Mucosa of rectum (tissue), 2 donors: ENCODE data around the gene SHC1.
A peak's percentile ranks its signal among the peaks of the same experiment; 100 is the strongest.

ENCODE experiments used
- H3K27ac ChIP-seq, 2 donors: one replicate each; pipeline ENCODE4 v1.7.0; 2013; ENCODE audit warnings: inconsistent platforms in 2 of 2, low read depth in 2 of 2, low read length in 2 of 2
- H3K27me3 ChIP-seq, 2 donors: one replicate each; pipeline ENCODE4 v1.7.0; 2013; ENCODE audit warnings: low read length in 2 of 2; ENCODE audit not compliant: control insufficient read depth in 2 of 2, insufficient read depth in 2 of 2
- H3K36me3 ChIP-seq, 2 donors: one replicate each; pipeline ENCODE4 v1.7.0; 2013; ENCODE audit warnings: low read length in 2 of 2; ENCODE audit not compliant: control insufficient read depth in 2 of 2, insufficient read depth in 2 of 2
- H3K4me1 ChIP-seq, 2 donors: one replicate each; pipeline ENCODE4 v1.7.0; 2013; ENCODE audit warnings: low read length in 2 of 2, mild to moderate bottlenecking in 1 of 2; ENCODE audit not compliant: control insufficient read depth in 2 of 2, insufficient read depth in 2 of 2
- H3K4me3 ChIP-seq, 2 donors: one replicate each; pipeline ENCODE4 v1.7.0; 2013; ENCODE audit warnings: low read length in 2 of 2
- H3K9ac ChIP-seq, 2 donors: one replicate each; pipeline ENCODE4 v1.7.0; 2013; ENCODE audit warnings: low read length in 2 of 2, low read depth in 1 of 2, mild to moderate bottlenecking in 1 of 2
- H3K9me3 ChIP-seq, 2 donors: one replicate each; pipeline ENCODE4 v1.7.0; 2013; ENCODE audit warnings: low read length in 2 of 2; ENCODE audit not compliant: control insufficient read depth in 2 of 2
- donor health status: healthy.
- donor health status: Normal muscosa, but diverticular disease.

The SHC1 gene

GRCh38 chr1:155008015-155008941, 37.7 kb upstream of the SHC1 start:
- Histone ChIP-seq H3K4me1 (peaks cover 72 to 88% of the 10 kb centered on the region in 2 donors), H3K36me3 (peaks cover 9 to 11% of the 10 kb centered on the region in 2 donors), H3K27ac (peak overlapping the region; percentile 98 to 99), H3K4me3 (peak overlapping the region; percentile 65 to 67), H3K27me3 (no peaks in the 10 kb centered on the region), H3K9ac (peak overlapping the region; percentile 68 to 100), H3K9me3 (no peaks in the 10 kb centered on the region)

- H3K27ac ChIP-seq, result peak overlapping the region; percentile 98 to 99
- peaks cover 63 to 78% of the 10 kb centered on the region in 2 donors for H3K4me1 ChIP-seq
- H3K9ac ChIP-seq, result peak overlapping the region; percentile 68 to 100
- H3K27me3 ChIP-seq, result no peaks in the 10 kb centered on the region
- H3K9me3 ChIP-seq, result no peaks in the 10 kb centered on the region
- peaks cover 3 to 14% of the 10 kb centered on the region in 2 donors for H3K36me3 ChIP-seq
- peak overlapping the region; percentile 65 to 67 for H3K4me3 ChIP-seq
These were observed 36.8 kb upstream of the SHC1 start for GRCh38 chr1:155007251-155007828.

GRCh38 chr1:155006601-155007101, 36.1 kb upstream of the SHC1 start:
- peaks cover 2 to 14% of the 10 kb centered on the region in 2 donors for H3K36me3 ChIP-seq
- peak overlapping the region; percentile 48 to 100 for H3K9ac ChIP-seq
- H3K4me3 ChIP-seq, result peak overlapping the region; percentile 19 to 48
- no peaks in the 10 kb centered on the region for H3K9me3 ChIP-seq
- peak overlapping the region; percentile 98 to 99 for H3K27ac ChIP-seq
- H3K4me1 ChIP-seq, result peaks cover 56 to 71% of the 10 kb centered on the region in 2 donors
- no peaks in the 10 kb centered on the region for H3K27me3 ChIP-seq

- peak overlapping the region; percentile 98 to 99 for H3K27ac ChIP-seq
- H3K4me1 ChIP-seq, result peaks cover 45 to 60% of the 10 kb centered on the region in 2 donors
- peak overlapping the region; percentile 92 to 100 for H3K9ac ChIP-seq
- peak overlapping the region; percentile 95 to 100 for H3K4me3 ChIP-seq
- no peaks in the 10 kb centered on the region for H3K27me3 ChIP-seq
- H3K36me3 ChIP-seq, result peaks cover 0 to 7% of the 10 kb centered on the region in 2 donors
- no peaks in the 10 kb centered on the region for H3K9me3 ChIP-seq
These were observed 34.8 kb upstream of the SHC1 start for GRCh38 chr1:155005076-155006011.

GRCh38 chr1:155004352-155005075, 34.0 kb upstream of the SHC1 start:
- Histone ChIP-seq H3K27ac (peak overlapping the region; percentile 98 to 99), H3K36me3 (peaks cover 0 to 3% of the 10 kb centered on the region in 2 donors)

GRCh38 chr1:155003766-155004351, 33.3 kb upstream of the SHC1 start:
- peaks cover 48 to 58% of the 10 kb centered on the region in 2 donors for H3K4me1 ChIP-seq
- no peaks in the 10 kb centered on the region for H3K9me3 ChIP-seq
- H3K36me3 ChIP-seq, result peaks cover 0 to 3% of the 10 kb centered on the region in 2 donors
- no peaks in the 10 kb centered on the region for H3K27me3 ChIP-seq
- H3K27ac ChIP-seq, result peak overlapping the region; percentile 98 to 99
- peak overlapping the region; percentile 100 for H3K9ac ChIP-seq
- H3K4me3 ChIP-seq, result peak overlapping the region; percentile 95 to 100

More at GRCh38 chr1:155004352-155005075, 34.0 kb upstream of the SHC1 start:
- peaks cover 47 to 60% of the 10 kb centered on the region in 2 donors for H3K4me1 ChIP-seq
- peak overlapping the region; percentile 95 to 100 for H3K4me3 ChIP-seq
- H3K27me3 ChIP-seq, result no peaks in the 10 kb centered on the region
- peak overlapping the region; percentile 92 to 100 for H3K9ac ChIP-seq
- no peaks in the 10 kb centered on the region for H3K9me3 ChIP-seq

- Histone ChIP-seq H3K9me3 (no peaks in the 10 kb centered on the region), H3K27me3 (no peaks in the 10 kb centered on the region), H3K36me3 (peaks cover 0 to 3% of the 10 kb centered on the region in 2 donors), H3K27ac (peak overlapping the region; percentile 98 to 99), H3K9ac (peak overlapping the region; percentile 100), H3K4me1 (peaks cover 48 to 57% of the 10 kb centered on the region in 2 donors), H3K4me3 (peak overlapping the region; percentile 95 to 100)
These were observed 32.7 kb upstream of the SHC1 start for GRCh38 chr1:155003227-155003765.

- H3K36me3 ChIP-seq, result peaks cover 0 to 3% of the 10 kb centered on the region in 2 donors
- H3K27me3 ChIP-seq, result no peaks in the 10 kb centered on the region
- peaks cover 43 to 51% of the 10 kb centered on the region in 2 donors for H3K4me1 ChIP-seq
- peak within 1 kb of the TSS; percentile 95 to 100 for H3K4me3 ChIP-seq
- peak within 1 kb of the TSS; percentile 100 for H3K9ac ChIP-seq
- peak within 1 kb of the TSS; percentile 99 for H3K27ac ChIP-seq
- H3K9me3 ChIP-seq, result no peaks in the 10 kb centered on the region
These were observed 32.1 kb upstream of the SHC1 start, which contains the start of gene ZBTB7B for GRCh38 chr1:155002464-155003226. Gene ZBTB7B, plus strand, starts transcription at chr1:155002802. Its CDS starts 11,859 bp downstream, at chr1:155014661.
